HG02970 (cell line): ENCODE measurements around the gene MKLN1.
"Not testable (repeated sequence)": the region's sequence is repeated elsewhere in the genome, so short reads cannot be mapped to it uniquely, and the experiment has no call there.

Source experiments
- ATAC-seq: cut with Tn5 transposase; IDR thresholded peaks from one replicate; pipeline ENCODE4 v1.9.1; 2021; ENCODE audit warnings: mild to moderate bottlenecking, moderate library complexity, moderate number of reproducible peaks; ENCODE audit not compliant: unreplicated experiment, low FRiP score

Gene MKLN1

DNA sequence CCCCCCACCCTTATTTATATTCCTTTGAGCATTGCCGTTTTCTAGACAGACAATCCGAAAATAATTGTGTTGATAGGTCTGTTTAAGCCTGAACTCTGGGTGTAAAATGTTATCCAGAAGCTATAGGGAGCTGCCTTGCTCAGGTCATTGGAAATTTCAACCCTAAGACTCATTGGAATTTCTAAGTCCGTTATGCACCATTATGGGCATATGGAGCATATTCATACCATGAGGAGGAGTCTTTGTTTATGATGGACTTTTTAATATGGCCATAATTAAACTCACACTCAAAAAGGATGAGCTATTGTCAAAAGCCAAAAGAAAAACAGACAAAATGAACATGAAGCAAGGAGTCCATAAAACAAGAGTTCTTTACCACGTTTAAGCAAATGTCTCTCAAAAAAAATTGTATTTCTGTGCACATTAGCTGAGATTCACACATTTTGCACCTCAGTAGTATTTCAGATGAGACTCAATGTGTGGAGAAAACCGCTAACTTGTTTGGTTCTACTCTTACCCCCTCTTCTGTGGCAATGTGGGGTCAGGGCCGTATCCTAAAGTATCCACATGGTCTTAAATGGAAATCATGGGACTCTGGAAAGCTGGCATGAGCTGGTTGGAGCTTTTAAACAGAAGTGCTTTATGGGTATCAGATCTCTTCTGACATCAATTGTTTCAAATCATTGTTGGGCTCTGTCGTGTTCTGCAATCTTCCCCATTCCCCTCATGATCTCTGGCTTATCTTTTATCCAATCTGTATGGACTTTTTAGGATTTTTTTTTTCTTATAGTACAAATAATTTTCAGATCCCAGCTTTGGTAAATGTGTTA is 168.2 kb downstream of the MKLN1 start:
- ATAC-seq = no peak

DNA sequence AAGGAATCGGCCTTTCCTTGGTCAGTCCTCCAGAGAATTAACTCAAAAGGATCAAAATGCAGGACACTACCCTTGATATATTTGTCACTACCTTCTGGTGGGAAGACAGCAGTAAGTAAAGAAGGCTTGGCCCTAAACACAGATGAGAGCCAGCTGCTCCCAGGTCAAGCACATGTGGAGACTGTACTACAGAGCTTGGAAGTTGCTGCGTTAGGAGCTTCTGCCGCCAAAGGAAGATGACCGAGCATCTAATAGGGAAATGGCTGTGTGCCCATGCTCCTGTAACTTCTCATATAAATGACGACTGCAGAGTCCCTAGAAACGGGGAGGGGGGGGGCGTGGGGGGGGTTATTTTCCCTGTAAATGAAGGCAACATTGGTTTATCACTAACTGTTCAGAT is 169.8 kb downstream of the MKLN1 start:
- ATAC-seq = no peak

- ATAC-seq = no peak
Observed at GRCh38 chr7:131498237-131498885, 170.7 kb downstream of the MKLN1 start.

DNA sequence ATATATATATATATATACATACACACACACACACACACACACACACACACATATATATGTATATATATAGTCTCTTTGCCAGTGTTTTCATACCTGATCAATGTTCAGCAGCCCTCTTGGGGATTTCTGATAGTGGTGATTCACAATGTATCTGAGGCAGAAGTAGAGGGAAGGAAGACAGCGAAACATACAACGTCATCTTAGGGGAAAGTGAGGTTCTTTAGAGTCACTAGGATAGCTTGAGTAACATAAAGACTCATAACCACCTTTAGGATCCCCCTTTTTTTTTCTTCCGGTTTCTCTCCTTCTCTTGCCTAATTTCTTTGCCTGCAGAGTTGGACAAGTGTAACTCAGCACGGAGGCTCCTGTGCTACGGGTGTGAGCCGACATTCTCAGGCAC is 172.1 kb downstream of the MKLN1 start:
- ATAC-seq = no peak

DNA sequence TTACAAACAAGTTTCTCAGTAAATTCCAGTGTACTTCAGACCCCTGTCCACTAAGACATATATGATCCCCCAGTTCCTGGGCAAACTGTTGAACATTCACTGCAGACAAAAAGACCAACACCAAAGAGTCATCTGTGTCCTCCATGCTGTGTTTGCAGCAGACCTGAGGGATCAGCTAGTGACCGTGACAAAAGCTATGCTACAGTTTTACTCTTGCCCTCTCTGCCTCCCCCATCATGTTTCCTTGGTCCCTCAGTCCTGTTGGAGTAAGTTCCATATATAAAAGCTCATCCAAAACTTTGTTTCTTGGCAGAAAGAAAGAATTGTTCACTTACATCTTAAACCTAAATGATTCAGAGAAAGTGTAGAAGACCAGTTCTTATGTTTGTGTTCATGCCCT is 172.7 kb downstream of the MKLN1 start:
- ATAC-seq = no peak

- ATAC-seq = no peak
Observed at GRCh38 chr7:131501422-131501821, 173.7 kb downstream of the MKLN1 start.

GRCh38 chr7:131501930-131502685 is 174.4 kb downstream of the MKLN1 start:
- ATAC-seq = no peak

GRCh38 chr7:131502810-131503508 is 175.3 kb downstream of the MKLN1 start:
- no peak for ATAC-seq

DNA sequence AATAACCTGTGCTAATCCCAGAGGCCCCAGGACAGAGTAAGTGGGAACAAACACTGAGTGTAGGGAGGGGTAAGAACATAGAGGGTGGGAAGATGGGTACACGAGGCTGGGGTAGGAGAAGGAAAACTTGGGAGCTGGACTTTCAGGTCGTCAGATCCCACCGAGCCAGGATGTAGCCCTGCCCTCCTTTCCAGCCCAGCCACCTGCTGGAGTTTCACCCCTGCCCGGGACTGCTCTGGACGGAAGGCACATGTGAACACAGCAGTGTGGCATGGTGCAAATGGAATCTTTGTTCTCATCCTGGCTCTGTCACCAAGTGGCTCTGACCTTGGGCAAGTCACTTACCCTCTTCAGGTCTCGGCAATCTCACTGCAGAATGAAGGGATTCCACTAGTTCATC is 176.0 kb downstream of the MKLN1 start:
- ATAC-seq = no peak

DNA sequence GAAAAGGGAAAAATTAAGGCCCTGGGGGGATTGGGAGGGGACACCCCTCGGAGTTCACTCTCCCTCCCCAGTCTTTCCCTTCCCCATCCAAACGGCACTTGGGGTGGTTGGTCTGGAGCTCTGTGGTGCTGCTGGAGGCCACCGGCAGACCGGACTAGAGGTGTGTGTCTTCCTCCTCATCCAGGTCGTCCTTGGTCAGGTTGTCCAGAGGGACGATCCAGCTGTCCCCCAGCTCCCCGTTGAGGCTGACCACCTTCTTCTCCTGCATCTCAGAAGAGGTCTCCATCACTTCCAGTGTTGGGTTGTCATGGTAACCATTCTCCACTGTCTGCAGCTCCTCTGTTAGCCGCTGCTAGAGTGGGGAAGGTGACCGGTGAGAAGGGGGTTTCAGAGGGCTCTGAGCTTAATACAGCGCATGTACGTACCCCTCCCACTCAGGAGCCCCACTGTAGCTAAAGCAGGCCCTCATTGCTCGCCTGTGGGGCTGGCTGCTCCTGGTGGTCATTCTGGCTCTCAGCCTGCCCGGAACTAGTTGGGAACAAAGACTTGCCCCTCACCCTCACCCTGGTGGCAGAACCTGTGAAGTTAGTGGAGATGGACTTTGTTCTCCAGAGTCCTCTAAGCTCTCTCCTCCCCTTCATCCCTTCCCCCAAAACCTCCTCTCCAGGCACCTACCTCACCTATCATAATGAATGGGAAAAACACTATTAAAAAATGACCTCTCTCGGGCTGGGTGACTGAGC is 176.7 kb downstream of the MKLN1 start:
- no peak for ATAC-seq

GRCh38 chr7:131505037-131505620 is 177.5 kb downstream of the MKLN1 start:
- ATAC-seq = not testable (repeated sequence)

- no peak for ATAC-seq
Observed at GRCh38 chr7:131505636-131506557, 178.2 kb downstream of the MKLN1 start.

- no peak for ATAC-seq
Observed at GRCh38 chr7:131506597-131506996, 178.9 kb downstream of the MKLN1 start.

GRCh38 chr7:131507592-131508331 is 180.1 kb downstream of the MKLN1 start:
- ATAC-seq = no peak

DNA sequence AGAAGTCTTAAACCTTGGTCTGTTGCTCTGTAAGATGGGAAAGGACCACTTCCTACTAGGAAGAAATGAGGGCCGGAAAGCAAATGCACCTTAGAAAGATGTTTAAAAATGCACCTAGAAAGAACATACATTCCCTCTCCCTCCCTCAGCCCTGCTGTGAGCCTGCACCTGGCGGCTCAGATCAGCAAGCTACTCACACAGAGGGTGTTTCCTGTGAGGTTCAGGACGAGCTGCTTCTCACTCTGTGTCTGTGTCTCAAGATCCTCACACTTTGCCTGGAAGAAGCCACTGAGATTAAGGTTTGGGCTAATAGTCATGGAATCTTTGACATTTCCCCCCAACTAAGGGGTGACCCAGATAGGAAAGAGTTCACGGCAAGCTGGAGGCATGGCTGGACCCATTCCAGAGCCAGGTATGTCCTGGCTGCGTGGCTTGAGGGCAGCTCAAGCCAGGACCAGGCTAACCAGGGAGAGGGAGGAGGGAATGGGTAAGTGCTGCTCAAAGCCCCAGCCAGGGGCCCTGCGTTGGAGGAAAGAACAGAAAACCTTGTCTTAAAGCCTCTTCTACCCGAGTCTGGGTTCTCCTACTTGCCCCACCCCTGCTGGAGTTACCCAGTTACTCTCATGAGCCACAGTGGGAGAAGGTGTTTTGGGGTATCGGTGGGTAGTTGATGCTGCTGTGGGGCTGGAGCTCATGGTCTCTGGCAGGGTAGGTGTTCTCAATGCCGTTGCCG is 181.2 kb downstream of the MKLN1 start:
- no peak for ATAC-seq

DNA sequence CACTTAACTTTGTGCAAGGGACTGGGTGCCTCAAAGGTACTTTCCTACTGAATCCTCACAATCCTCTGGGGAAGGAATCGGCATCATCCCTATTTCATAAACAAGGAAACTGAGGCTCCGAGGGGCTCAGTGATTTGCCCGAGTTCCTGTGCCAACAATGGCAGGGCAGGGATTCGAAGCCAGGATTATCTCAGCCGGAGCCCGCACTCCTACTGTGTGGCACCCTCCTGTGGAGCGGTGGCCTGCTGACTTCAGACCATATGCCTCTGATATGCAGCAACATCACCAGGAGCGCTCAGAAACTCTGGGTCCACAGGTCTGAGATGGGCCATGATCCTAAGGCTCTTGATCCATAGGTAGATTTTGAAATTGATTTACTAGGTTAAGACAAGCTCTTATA is 182.1 kb downstream of the MKLN1 start:
- ATAC-seq = no peak

GRCh38 chr7:131511071-131511470 is 183.4 kb downstream of the MKLN1 start:
- ATAC-seq = no peak
